HepG2 (cell line): ENCODE measurements around the gene FGD4. TPM values are rescaled to one million over a fixed set of nuclear protein-coding genes. Genes with fewer than 3 reads are reported as not detected.
A peak's percentile ranks its signal among the peaks of the same experiment; 100 is the strongest.

Source experiments
- BHLHE40 ChIP-seq: IDR thresholded peaks from 2 replicates; pipeline ENCODE4 v1.6.1; 2011; ENCODE audit warnings: low read length, improper control_type of control experiment
- E2F1 ChIP-seq: sonication (generic); formaldehyde crosslinking; IDR thresholded peaks from 2 replicates; pipeline ENCODE4 v1.5.0; 2020; ENCODE audit warnings: missing genetic modification reagents
- FOSL2 ChIP-seq: sonication (generic); formaldehyde crosslinking; IDR thresholded peaks from 2 replicates; pipeline ENCODE4 v1.4.0; 2020; ENCODE audit warnings: missing genetic modification reagents
- FOXO1 ChIP-seq: sonication (generic); formaldehyde crosslinking; IDR thresholded peaks from 2 replicates; pipeline ENCODE4 v1.4.0; 2020; ENCODE audit warnings: missing genetic modification reagents
- HOXA5 ChIP-seq: sonication (generic); formaldehyde crosslinking; IDR thresholded peaks from 2 replicates; pipeline ENCODE4 v1.4.0; 2020; ENCODE audit warnings: missing genetic modification reagents
- KAT8 ChIP-seq: IDR thresholded peaks from 2 replicates; pipeline ENCODE4 v1.6.1; 2016; ENCODE audit warnings: missing genetic modification reagents, missing compliant biosample characterization
- KDM5A ChIP-seq: fragments of 200-600 bp; sonication (generic); IDR thresholded peaks from 2 replicates; pipeline ENCODE4 v1.7.0; 2018; ENCODE audit warnings: antibody characterized with exemption, mild to moderate bottlenecking, low read length, borderline replicate concordance
- NR2F1 ChIP-seq, 2 experiments: fragments of 450-650 bp in 1 of 2; formaldehyde crosslinking in 1 of 2; IDR thresholded peaks; 2 replicates each; pipeline versions ENCODE4 v1.5.0 to v1.6.1; 2016 to 2020; ENCODE audit warnings: mild to moderate bottlenecking in 1 of 2, missing compliant biosample characterization in 1 of 2, missing genetic modification reagents in 1 of 2, moderate library complexity in 1 of 2
- PCBP2 ChIP-seq: fragments of 200-400 bp; formaldehyde crosslinking; optimal IDR thresholded peaks from 2 replicates; pipeline ENCODE3; 2018; ENCODE audit warnings: low read length, low read depth; ENCODE audit not compliant: poor library complexity, severe bottlenecking
- REST ChIP-seq, 2 experiments: IDR thresholded peaks; 2 replicates each; pipeline ENCODE4 v1.6.1; 2011 to 2012; ENCODE audit warnings: low read length in 2 of 2, borderline replicate concordance in 1 of 2, low read depth in 1 of 2, mild to moderate bottlenecking in 1 of 2, moderate library complexity in 1 of 2
- YEATS2 ChIP-seq: sonication (generic); formaldehyde crosslinking; IDR thresholded peaks from 2 replicates; pipeline ENCODE4 v1.4.0; 2020; ENCODE audit warnings: missing genetic modification reagents, borderline replicate concordance
- ZNF646 ChIP-seq: sonication (generic); formaldehyde crosslinking; IDR thresholded peaks from 2 replicates; pipeline ENCODE4 v1.9.0; 2021; ENCODE audit warnings: mild to moderate bottlenecking, missing genetic modification reagents
- ZNF766 ChIP-seq: sonication (generic); formaldehyde crosslinking; IDR thresholded peaks from 2 replicates; pipeline ENCODE4 v1.5.0; 2020; ENCODE audit warnings: missing genetic modification reagents, borderline replicate concordance
- polyA plus RNA-seq, 8 experiments: library from polyadenylated mRNA; depleted of rRNA in 3 of 8; stranded (reverse) in 7 of 8; unstranded in 1 of 8; fragments of >200 nt; fragmentation: Illumina TruSeq in 4 of 8; extraction: Trizol in 4 of 8; gene quantifications; 2 replicates each; pipeline versions ENCODE4 v1.2.1 to v1.2.3, GENCODE V29; 2011 to 2016; ENCODE audit warnings: low read depth in 4 of 8, missing spikeins in 1 of 8, mixed read lengths in 1 of 8; ENCODE audit not compliant: insufficient read depth in 1 of 8
- total RNA-seq, 5 experiments: library from RNA; depleted of rRNA; stranded (reverse); fragments of >200 nt; fragmentation: Illumina TruSeq; extraction: Trizol; gene quantifications; 2 replicates each; pipeline ENCODE4 v1.2.3, GENCODE V29; 2016; ENCODE audit warnings: low read depth in 1 of 5
- TF ChIP-seq, protein P1 (sequence below): sonication (generic); formaldehyde crosslinking; IDR thresholded peaks from 2 replicates; pipeline ENCODE4 v1.5.1; 2020; ENCODE audit warnings: missing genetic modification reagents, mild to moderate bottlenecking, borderline replicate concordance

The FGD4 gene
- total and polyA plus RNA-seq, 2 of the 13 experiments (the other 11 are each of a cell fraction or from before 2014, with no cell fraction given) = 4.6 to 6.6 TPM

DNA sequence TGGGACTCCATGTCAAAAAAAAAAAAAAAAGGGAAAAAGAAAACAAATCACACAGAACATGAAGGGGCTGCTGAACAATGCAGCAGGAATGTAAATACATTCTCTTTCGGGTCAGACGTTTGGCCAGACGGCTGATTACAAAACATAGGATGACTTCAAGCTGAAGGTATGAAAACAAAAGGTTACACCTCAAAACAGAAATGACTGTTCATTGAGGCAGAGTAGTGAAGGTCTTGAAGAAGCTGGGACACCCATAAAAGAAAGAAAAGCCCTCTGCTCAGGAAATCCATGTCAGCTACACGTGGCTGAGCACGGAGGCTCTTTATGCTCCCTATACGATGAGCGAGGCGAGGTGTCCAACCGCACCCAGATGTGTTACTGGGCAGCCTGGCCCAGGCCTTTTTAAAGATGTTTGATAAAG, 37.7 kb downstream of the FGD4 start (continued):
- TF ChIP-seq ZNF646 (CRISPR knock-in tag) = no peak
- peak; percentile 16; the same call in 1 of the 2 replicates for TF ChIP-seq YEATS2 (CRISPR knock-in tag)
- no peak for TF ChIP-seq KDM5A
- peak; percentile 96 for TF ChIP-seq FOSL2 (CRISPR knock-in tag)
- 0 out of 4 replicates have a peak, but pooled peaks have one; percentile 12 to 40 for TF ChIP-seq NR2F1 (CRISPR knock-in tag; IDR thresholded peaks at IDR 0.05)
- TF ChIP-seq PCBP2 = no peak
- TF ChIP-seq REST (IDR thresholded peaks at IDR 0.05; ENCODE audit: borderline replicate concordance in 1 of 2, low read depth in 1 of 2, low read length in 2 of 2) = no peak
- TF ChIP-seq, protein P1, sequence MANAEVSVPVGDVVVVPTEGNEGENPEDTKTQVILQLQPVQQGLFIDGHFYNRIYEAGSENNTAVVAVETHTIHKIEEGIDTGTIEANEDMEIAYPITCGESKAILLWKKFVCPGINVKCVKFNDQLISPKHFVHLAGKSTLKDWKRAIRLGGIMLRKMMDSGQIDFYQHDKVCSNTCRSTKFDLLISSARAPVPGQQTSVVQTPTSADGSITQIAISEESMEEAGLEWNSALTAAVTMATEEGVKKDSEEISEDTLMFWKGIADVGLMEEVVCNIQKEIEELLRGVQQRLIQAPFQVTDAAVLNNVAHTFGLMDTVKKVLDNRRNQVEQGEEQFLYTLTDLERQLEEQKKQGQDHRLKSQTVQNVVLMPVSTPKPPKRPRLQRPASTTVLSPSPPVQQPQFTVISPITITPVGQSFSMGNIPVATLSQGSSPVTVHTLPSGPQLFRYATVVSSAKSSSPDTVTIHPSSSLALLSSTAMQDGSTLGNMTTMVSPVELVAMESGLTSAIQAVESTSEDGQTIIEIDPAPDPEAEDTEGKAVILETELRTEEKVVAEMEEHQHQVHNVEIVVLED (CRISPR knock-in tag) = no peak
- TF ChIP-seq ZNF766 (CRISPR knock-in tag) = no peak
- peak; percentile 66; the same call in 1 of the 2 replicates for TF ChIP-seq FOXO1 (CRISPR knock-in tag)
- TF ChIP-seq KAT8 (CRISPR knock-in tag) = peak; percentile 58
- TF ChIP-seq E2F1 = no peak
- no peak for TF ChIP-seq HOXA5 (CRISPR knock-in tag)
- 0 out of 2 replicates have a peak, but pooled peaks have one; percentile 23 for TF ChIP-seq BHLHE40
